HFF-Myc (cell line): Measurements from ENCODE around the gene RAD51B.

Experiments
- DNase-seq: peaks from one replicate; pipeline ENCODE4 v3.0.0-alpha.2; 2011; ENCODE audit warnings: low read depth; ENCODE audit errors: extremely low read depth
- H3K4me3 ChIP-seq: replicated peaks from 2 replicates; pipeline ENCODE4 v1.5.1; 2011; ENCODE audit warnings: low read depth, mild to moderate bottlenecking, control low read depth, low read length
- CTCF ChIP-seq: IDR thresholded peaks from 2 replicates; pipeline ENCODE4 v1.5.1; 2012; ENCODE audit warnings: mild to moderate bottlenecking, low read depth, low read length, control low read depth; ENCODE audit errors: missing control alignments

Gene RAD51B

DNA sequence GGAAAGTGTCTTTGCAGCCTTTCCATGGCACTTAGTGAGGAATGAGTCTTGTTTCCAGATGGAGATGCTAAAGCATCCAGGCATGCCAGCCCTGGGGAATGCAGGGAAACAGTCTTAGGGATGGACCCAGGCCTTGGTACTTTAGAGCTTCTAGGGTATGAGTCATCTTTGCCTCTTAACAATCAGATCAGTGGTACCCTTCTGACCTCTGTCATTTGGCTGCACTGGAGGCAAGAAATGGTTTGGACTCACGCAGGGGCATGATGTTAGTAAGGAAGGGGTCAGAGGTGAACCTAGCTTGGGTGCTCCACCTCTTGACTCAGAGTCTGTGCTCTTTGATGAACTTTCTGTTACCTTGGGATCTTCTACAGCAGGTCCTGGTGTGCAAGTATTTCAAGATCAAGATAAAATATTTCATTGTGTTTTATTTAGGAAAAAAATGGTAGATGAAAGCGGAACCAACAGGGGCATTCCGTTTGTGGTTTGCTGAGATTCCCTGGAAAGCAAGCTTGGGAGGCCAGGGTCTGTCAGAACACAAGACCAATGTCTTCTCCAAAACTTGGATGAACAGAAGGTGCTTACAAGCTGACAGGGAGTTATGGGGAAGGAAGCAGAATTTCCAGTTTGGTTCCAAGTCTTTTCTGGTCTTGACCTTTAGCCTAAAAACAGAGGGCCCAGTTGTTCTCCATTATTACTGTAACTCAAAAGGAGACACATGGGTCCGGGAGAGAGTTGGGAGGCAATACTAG, 757.1 kb downstream of the RAD51B start:
- no peak overlapping the region for H3K4me3 ChIP-seq
- no peak for TF ChIP-seq CTCF
- no peak for DNase-seq

- peak; percentile 90 for DNase-seq
- no peak overlapping the region for H3K4me3 ChIP-seq
- TF ChIP-seq CTCF, result no peak
Measured at GRCh38 chr14:68577802-68578541, 758.4 kb downstream of the RAD51B start.

DNA sequence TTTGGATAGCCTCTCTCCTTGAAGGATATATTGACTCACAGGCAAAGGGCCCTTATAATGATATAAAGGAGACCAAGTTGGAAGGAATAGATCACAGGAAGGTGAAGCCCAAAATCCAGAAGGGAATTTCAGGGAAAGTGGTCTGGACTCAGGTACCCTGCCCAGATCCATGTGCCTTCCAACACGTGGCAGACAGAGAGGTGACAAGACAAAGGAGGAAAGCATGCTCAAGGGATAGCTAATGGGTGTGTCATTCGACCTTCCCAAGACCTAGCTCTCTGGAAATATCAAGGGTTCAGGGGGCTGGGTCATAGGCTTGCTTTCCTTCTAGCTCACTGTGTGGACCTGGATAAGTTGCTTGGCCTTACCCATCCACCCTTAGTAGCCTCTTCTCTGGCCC, 759.0 kb downstream of the RAD51B start:
- no peak for TF ChIP-seq CTCF

DNA sequence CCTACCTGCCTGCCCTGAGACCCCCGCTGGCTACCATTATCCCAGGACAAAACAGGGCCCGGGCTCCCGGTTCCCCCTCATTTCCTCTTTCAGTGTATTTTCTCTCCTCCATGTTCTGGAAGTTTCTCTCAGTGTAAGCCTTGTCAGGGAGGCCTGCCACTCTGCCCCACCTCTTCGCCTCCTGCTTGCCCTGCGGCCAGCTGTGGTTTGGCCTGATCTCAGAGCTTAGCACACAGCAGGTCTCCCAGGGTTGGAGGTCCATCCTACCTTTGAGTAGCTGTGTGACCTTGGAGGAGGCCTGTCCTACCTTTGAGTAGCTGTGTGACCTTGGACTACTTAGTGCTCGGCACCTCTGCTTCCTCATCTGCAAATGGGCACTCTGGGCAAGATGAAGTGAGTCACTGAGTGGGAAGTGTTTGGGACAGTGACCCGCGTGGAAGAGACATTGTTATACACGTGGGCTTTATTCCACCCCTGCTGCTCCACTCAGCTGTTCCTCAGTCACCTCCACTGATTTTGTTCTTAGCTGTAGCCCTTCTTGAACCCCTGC, 760.6 kb downstream of the RAD51B start:
- TF ChIP-seq CTCF, result no peak
- no peak for DNase-seq
- H3K4me3 ChIP-seq, result no peak overlapping the region

More for the DNA sequence above, 759.0 kb downstream of the RAD51B start:
- DNase-seq, result no peak
- H3K4me3 ChIP-seq, result no peak overlapping the region

GRCh38 chr14:68580671-68581070, 761.1 kb downstream of the RAD51B start:
- no peak for TF ChIP-seq CTCF
- DNase-seq, result no peak

GRCh38 chr14:68583548-68584280, 764.1 kb downstream of the RAD51B start:
- no peak for TF ChIP-seq CTCF
- DNase-seq, result no peak
- H3K4me3 ChIP-seq, result no peak overlapping the region

More at GRCh38 chr14:68580671-68581070, 761.1 kb downstream of the RAD51B start:
- H3K4me3 ChIP-seq, result no peak overlapping the region
